HL-60 (cell line): ENCODE measurements around the gene RC3H2.
"Not testable (repeated sequence)": the region's sequence is repeated elsewhere in the genome, so short reads cannot be mapped to it uniquely, and the experiment has no call there.

ENCODE experiments used
- DNase-seq, 2 experiments: peaks; one replicate each; pipeline ENCODE4 v3.0.0-alpha.2; 2010 to 2020; ENCODE audit warnings: low read depth in 1 of 2, low spot score in 1 of 2
- H3K27ac ChIP-seq: fragments of 250-450 bp; sonication (Bioruptor Pico); replicated peaks from 2 replicates; pipeline ENCODE4 v1.5.1; 2020; ENCODE audit warnings: mild to moderate bottlenecking, moderate library complexity
- H3K27me3 ChIP-seq: fragments of 250-450 bp; sonication (Bioruptor Pico); 2 replicates; pipeline ENCODE4 v1.5.1; 2021; ENCODE audit warnings: mild to moderate bottlenecking, moderate library complexity; ENCODE audit not compliant: insufficient read depth, poor library complexity, severe bottlenecking
- H3K4me3 ChIP-seq: replicated peaks from 2 replicates; pipeline ENCODE4 v1.5.1; 2011; ENCODE audit warnings: mild to moderate bottlenecking, control low read depth, low read length; ENCODE audit not compliant: insufficient read depth
- CTCF ChIP-seq: IDR thresholded peaks from one replicate; pipeline ENCODE4 v1.5.1; 2011; ENCODE audit warnings: low read length, control low read depth, inconsistent platforms; ENCODE audit not compliant: insufficient read depth
- GABPA ChIP-seq: IDR thresholded peaks from 2 replicates; pipeline ENCODE4 v1.6.1; 2012; ENCODE audit warnings: low read depth
- POLR2AphosphoS5 ChIP-seq: IDR thresholded peaks from 2 replicates; pipeline ENCODE4 v1.6.1; 2012; ENCODE audit warnings: low read depth
- REST ChIP-seq: IDR thresholded peaks from 2 replicates; pipeline ENCODE4 v1.6.1; 2012; ENCODE audit warnings: low read depth; ENCODE audit not compliant: insufficient replicate concordance
- SPI1 ChIP-seq: IDR thresholded peaks from 2 replicates; pipeline ENCODE4 v1.6.1; 2012; ENCODE audit warnings: low read depth, mild to moderate bottlenecking, borderline replicate concordance

Gene RC3H2

GRCh38 chr9:122835313-122835731 is 69.8 kb downstream of the RC3H2 start:
- TF ChIP-seq REST (no peak), GABPA (no peak), SPI1 (no peak), CTCF (no peak), POLR2AphosphoS5 (no peak)
- Histone ChIP-seq H3K27me3 (no peaks in the 10 kb centered on the region), H3K27ac (no peak overlapping the region), H3K4me3 (no peak overlapping the region)
- DNase-seq = no peak

GRCh38 chr9:122832194-122832593 is 73.0 kb downstream of the RC3H2 start:
- TF ChIP-seq REST (no peak), GABPA (no peak), SPI1 (no peak), POLR2AphosphoS5 (no peak), CTCF (no peak)
- Histone ChIP-seq H3K27ac (no peak overlapping the region), H3K27me3 (no peaks in the 10 kb centered on the region), H3K4me3 (no peak overlapping the region)
- no peak for DNase-seq

GRCh38 chr9:122828965-122829284 is 76.2 kb downstream of the RC3H2 start:
- Histone ChIP-seq H3K27ac (peak overlapping the region; percentile 88), H3K4me3 (peak overlapping the region; percentile 96)
- not testable (repeated sequence) for DNase-seq, H3K27me3 ChIP-seq

- Histone ChIP-seq H3K27me3 (no peaks in the 10 kb centered on the region), H3K4me3 (peak overlapping the region; percentile 96), H3K27ac (peak overlapping the region; percentile 88)
- DNase-seq = no peak
- no peak for TF ChIP-seq REST
- no peak for TF ChIP-seq GABPA
- no peak for TF ChIP-seq CTCF
- no peak for TF ChIP-seq SPI1
- no peak for TF ChIP-seq POLR2AphosphoS5
Observed at GRCh38 chr9:122827761-122828093, 77.4 kb downstream of the RC3H2 start.
